MCF 10A (cell line): ENCODE data around the gene PET100. TPM values are rescaled to one million over a fixed set of nuclear protein-coding genes. Genes with fewer than 3 reads are reported as not detected.

Source experiments
- BruUV-seq: library from RNA; stranded (reverse); fragments of 400-500 nt; replicated peaks from 2 replicates; lab custom pipeline; 2021; lab: Mats Ljungman, UMichigan
- CTCF ChIA-PET: fragments of 300-600 bp; sonication (Branson Sonifier 250); formaldehyde crosslinking; extraction: SDS; loops from one replicate; lab custom pipeline; 2021; ENCODE audit warnings: antibody characterized with exemption, inconsistent platforms; lab: Yijun Ruan, JAX
- POLR2A ChIA-PET: fragments of 300-600, 350-650 bp; sonication (Branson Sonifier 250); formaldehyde crosslinking; extraction: SDS; loops from one replicate; lab custom pipeline; 2020; ENCODE audit warnings: antibody characterized with exemption, inconsistent platforms; lab: Yijun Ruan, JAX
- DNase-seq: peaks from one replicate; pipeline ENCODE4 v3.0.0-alpha.2; 2018; ENCODE audit not compliant: unreplicated experiment
- H3K27ac Mint-ChIP-seq: one replicate; pipeline ENCODE4 v1.8.0; 2022; ENCODE audit warnings: mild to moderate bottlenecking, low read depth, mixed read lengths; ENCODE audit not compliant: unreplicated experiment
- H3K27me3 Mint-ChIP-seq: one replicate; pipeline ENCODE4 v1.8.0; 2022; ENCODE audit warnings: mixed read lengths; ENCODE audit not compliant: insufficient read depth, unreplicated experiment
- H3K36me3 Mint-ChIP-seq: one replicate; pipeline ENCODE4 v1.8.0; 2022; ENCODE audit warnings: mild to moderate bottlenecking, moderate library complexity, mixed read lengths; ENCODE audit not compliant: insufficient read depth, unreplicated experiment
- H3K4me1 Mint-ChIP-seq: one replicate; pipeline ENCODE4 v1.8.0; 2022; ENCODE audit warnings: mixed read lengths; ENCODE audit not compliant: insufficient read depth, unreplicated experiment
- H3K4me3 Mint-ChIP-seq: one replicate; pipeline ENCODE4 v1.8.0; 2022; ENCODE audit warnings: mild to moderate bottlenecking, moderate library complexity, mixed read lengths; ENCODE audit not compliant: unreplicated experiment
- H3K9me3 Mint-ChIP-seq: one replicate; pipeline ENCODE4 v1.8.0; 2022; ENCODE audit warnings: mixed read lengths; ENCODE audit not compliant: unreplicated experiment
- intact Hi-C: fragments of 100-400 bp; cut with micrococcal nuclease; formaldehyde crosslinking; loops from 2 replicates; pipeline ENCODE4 v1.14.1; 2022
- total RNA-seq: library from RNA; stranded (reverse); gene quantifications from 2 replicates; pipeline ENCODE4 v1.2.3, GENCODE V29; 2022
- TF ChIP-seq, protein P1 (sequence below): fragments of 200-600 bp; IDR thresholded peaks from one replicate; pipeline ENCODE4 v1.8.0; 2022; ENCODE audit warnings: antibody characterized with exemption, mild to moderate bottlenecking; ENCODE audit not compliant: unreplicated experiment

PET100 gene
- total RNA-seq, 1 experiment from 2014 or later, result 53.9 TPM

- POLR2A ChIA-PET, result interaction anchor here (0.6 kb wide), 1 partner anchor 1765 kb away, joined by 3 read pairs; no protein-coding TSS in a partner anchor
- H3K4me3 Mint-ChIP-seq, result no peak overlapping the region
- intact Hi-C loops, result no loop called here
- CTCF ChIA-PET, result interaction anchor here (1.2 to 1.7 kb wide), 3 partner anchors 10 to 95 kb away, joined by 3 to 5 read pairs (median 4); no protein-coding TSS in a partner anchor
- TF ChIP-seq, protein P1, sequence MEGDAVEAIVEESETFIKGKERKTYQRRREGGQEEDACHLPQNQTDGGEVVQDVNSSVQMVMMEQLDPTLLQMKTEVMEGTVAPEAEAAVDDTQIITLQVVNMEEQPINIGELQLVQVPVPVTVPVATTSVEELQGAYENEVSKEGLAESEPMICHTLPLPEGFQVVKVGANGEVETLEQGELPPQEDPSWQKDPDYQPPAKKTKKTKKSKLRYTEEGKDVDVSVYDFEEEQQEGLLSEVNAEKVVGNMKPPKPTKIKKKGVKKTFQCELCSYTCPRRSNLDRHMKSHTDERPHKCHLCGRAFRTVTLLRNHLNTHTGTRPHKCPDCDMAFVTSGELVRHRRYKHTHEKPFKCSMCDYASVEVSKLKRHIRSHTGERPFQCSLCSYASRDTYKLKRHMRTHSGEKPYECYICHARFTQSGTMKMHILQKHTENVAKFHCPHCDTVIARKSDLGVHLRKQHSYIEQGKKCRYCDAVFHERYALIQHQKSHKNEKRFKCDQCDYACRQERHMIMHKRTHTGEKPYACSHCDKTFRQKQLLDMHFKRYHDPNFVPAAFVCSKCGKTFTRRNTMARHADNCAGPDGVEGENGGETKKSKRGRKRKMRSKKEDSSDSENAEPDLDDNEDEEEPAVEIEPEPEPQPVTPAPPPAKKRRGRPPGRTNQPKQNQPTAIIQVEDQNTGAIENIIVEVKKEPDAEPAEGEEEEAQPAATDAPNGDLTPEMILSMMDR, result no peak
- DNase-seq, result no peak
- H3K27ac Mint-ChIP-seq, result no peak overlapping the region
- BruUV-seq, result no TSS peak
- H3K36me3 Mint-ChIP-seq, result no peaks in the 10 kb centered on the region
- no peaks in the 10 kb centered on the region for H3K4me1 Mint-ChIP-seq
- H3K9me3 Mint-ChIP-seq, result no peaks in the 10 kb centered on the region
- peaks cover 10% of the 10 kb centered on the region for H3K27me3 Mint-ChIP-seq
Observed at GRCh38 chr19:7663706-7664105, 34.1 kb downstream of the PET100 start.

DNA sequence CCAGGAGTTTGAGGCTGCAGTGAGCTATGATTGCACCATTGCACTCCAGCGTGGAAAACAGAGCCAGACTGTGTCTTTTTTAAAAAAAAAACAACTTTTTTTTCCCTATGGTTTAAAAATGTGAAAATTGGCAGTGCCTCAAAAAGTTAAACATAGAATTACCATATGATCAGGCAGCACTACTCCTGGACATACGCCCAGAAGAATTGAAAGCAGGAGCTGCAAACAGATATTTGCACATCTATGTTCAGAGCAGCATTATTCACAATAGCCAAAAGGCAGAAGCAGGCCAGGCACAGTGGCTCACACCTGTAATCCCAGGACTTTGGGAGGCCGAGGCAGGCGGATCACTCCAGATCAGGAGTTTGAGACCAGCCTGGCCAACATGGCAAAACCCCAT lies 35.5 kb downstream of the PET100 start:
- Mint-ChIP-seq H3K27ac (no peak overlapping the region), H3K27me3 (peaks cover 23% of the 10 kb centered on the region), H3K9me3 (no peaks in the 10 kb centered on the region), H3K4me3 (no peak overlapping the region), H3K36me3 (no peaks in the 10 kb centered on the region), H3K4me1 (no peaks in the 10 kb centered on the region)
- ChIA-PET CTCF (interaction anchor here (0.6 to 1.9 kb wide), 7 partner anchors 11 to 214 kb away, joined by 3 to 8 read pairs (median 5); partner anchors contain the start of gene TRAPPC5), POLR2A (interaction anchor here (0.6 to 1.2 kb wide), 3 partner anchors 13 to 676 kb away, joined by 3 read pairs; no protein-coding TSS in a partner anchor)
- BruUV-seq, result no TSS peak
- DNase-seq, result no peak
- TF ChIP-seq, protein P1, result no peak
- intact Hi-C loops, result no loop called here

DNA sequence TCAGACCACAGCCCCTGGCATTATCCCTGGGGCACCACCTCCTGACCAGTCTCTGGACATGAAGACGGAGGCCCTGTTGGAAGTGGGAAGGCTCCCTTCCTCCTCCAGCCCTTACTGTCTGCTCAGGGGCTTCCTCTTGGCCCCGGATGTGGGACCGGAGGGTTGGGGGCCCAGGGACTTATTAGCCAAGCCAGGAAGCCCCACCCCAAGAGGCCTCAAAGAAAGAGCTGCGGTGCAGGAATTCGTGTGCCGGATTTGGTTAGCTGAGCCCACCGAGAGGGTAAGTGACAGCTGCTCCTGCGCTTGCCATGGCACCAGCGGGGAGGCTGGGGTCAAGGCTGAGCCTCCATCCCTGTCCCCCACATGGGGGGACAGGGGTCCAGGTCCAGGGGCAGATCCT lies 39.2 kb downstream of the PET100 start, which contains the start of gene RETN:
TSS of gene RETN (plus strand) at position 208 of the 400 bp plus-strand sequence. CDS start 278 bp downstream, outside the sequence.
- ChIA-PET CTCF (interaction anchor here (0.6 to 2.0 kb wide), 3 partner anchors 12 to 131 kb away, joined by 4 to 6 read pairs (median 4); partner anchors contain the start of gene TRAPPC5), POLR2A (interaction anchor here (0.9 kb wide), 1 partner anchor 24 kb away, joined by 3 read pairs; no protein-coding TSS in a partner anchor)
- Mint-ChIP-seq H3K27ac (no peak within 1 kb of the TSS), H3K27me3 (peaks cover 22% of the 10 kb centered on the region), H3K9me3 (no peaks in the 10 kb centered on the region), H3K36me3 (no peaks in the 10 kb centered on the region), H3K4me3 (no peak within 1 kb of the TSS), H3K4me1 (no peaks in the 10 kb centered on the region)
- intact Hi-C loops, result no loop called here
- TF ChIP-seq, protein P1, result no peak
- DNase-seq, result no peak
- no TSS peak for BruUV-seq

GRCh38 chr19:7669641-7670040 lies 40.0 kb downstream of the PET100 start:
- CTCF ChIA-PET, result interaction anchor here (0.6 to 2.0 kb wide), 3 partner anchors 11 to 131 kb away, joined by 4 to 6 read pairs (median 4); partner anchors contain the start of gene TRAPPC5
- Mint-ChIP-seq H3K9me3 (no peaks in the 10 kb centered on the region), H3K27ac (no peak overlapping the region), H3K27me3 (peaks cover 22% of the 10 kb centered on the region), H3K4me1 (no peaks in the 10 kb centered on the region), H3K4me3 (no peak overlapping the region), H3K36me3 (no peaks in the 10 kb centered on the region)
- POLR2A ChIA-PET, result interaction anchor here (0.7 to 0.9 kb wide), 2 partner anchors 11 to 16 kb away, joined by 3 read pairs; partner anchors contain the start of gene TRAPPC5
- TF ChIP-seq, protein P1, result no peak
- no peak for DNase-seq
- BruUV-seq, result no TSS peak
- intact Hi-C loops, result no loop called here
